Fibroblast of the aortic adventitia (primary cell): ENCODE data around the gene CDC14A. TPM values are rescaled to one million over a fixed set of nuclear protein-coding genes. Genes with fewer than 3 reads are reported as not detected.

Experiments used
- DNase-seq: peaks from one replicate; pipeline ENCODE4 v3.0.0-alpha.2; 2010; ENCODE audit warnings: low read depth
- H3K4me3 ChIP-seq: 2 replicates; pipeline ENCODE4 v1.5.1; 2011; ENCODE audit warnings: low read depth, mild to moderate bottlenecking, control low read depth, low read length, moderate library complexity
- CTCF ChIP-seq: IDR thresholded peaks from 2 replicates; pipeline ENCODE4 v1.5.1; 2011; ENCODE audit warnings: mild to moderate bottlenecking, low read length, control low read depth, inconsistent platforms; ENCODE audit not compliant: insufficient read depth
- total RNA-seq: library from RNA; depleted of rRNA; stranded (reverse); fragments of >200 nt; gene quantifications from 2 replicates; pipeline ENCODE4 v1.2.3, GENCODE V29; 2012; ENCODE audit warnings: low replicate concordance

Gene CDC14A
- total RNA-seq, 1 donor: 5.0 TPM

GRCh38 chr1:100414693-100415497 is 62.6 kb downstream of the CDC14A start:
- no peak for TF ChIP-seq CTCF
- no peak overlapping the region for H3K4me3 ChIP-seq
- DNase-seq: no peak

- TF ChIP-seq CTCF: no peak
- H3K4me3 ChIP-seq: no peak overlapping the region
- no peak for DNase-seq
These were observed 63.1 kb downstream of the CDC14A start for GRCh38 chr1:100415498-100415778.

GRCh38 chr1:100419072-100419471 is 66.8 kb downstream of the CDC14A start:
- H3K4me3 ChIP-seq: no peak overlapping the region
- DNase-seq: no peak
- no peak for TF ChIP-seq CTCF

- TF ChIP-seq CTCF: no peak
- H3K4me3 ChIP-seq: no peak overlapping the region
- DNase-seq: no peak
These were observed 69.8 kb downstream of the CDC14A start for GRCh38 chr1:100422065-100422464.

- no peak overlapping the region for H3K4me3 ChIP-seq
- no peak for DNase-seq
- TF ChIP-seq CTCF: no peak
These were observed 71.6 kb downstream of the CDC14A start for GRCh38 chr1:100423832-100424337.

- no peak for DNase-seq
- TF ChIP-seq CTCF: no peak
- H3K4me3 ChIP-seq: no peak overlapping the region
These were observed 75.9 kb downstream of the CDC14A start for GRCh38 chr1:100428160-100428559.

GRCh38 chr1:100430325-100430756 is 78.0 kb downstream of the CDC14A start:
- no peak for DNase-seq
- no peak overlapping the region for H3K4me3 ChIP-seq
- no peak for TF ChIP-seq CTCF
